Sciatic nerve (tissue), 2 donors: ENCODE results near the gene CXCL5. TPM values are rescaled to one million over a fixed set of nuclear protein-coding genes. Genes with fewer than 3 reads are reported as not detected.
A peak's percentile ranks its signal among the peaks of the same experiment; 100 is the strongest.
"Not testable (repeated sequence)": the region's sequence is repeated elsewhere in the genome, so short reads cannot be mapped to it uniquely, and the experiment has no call there.

Source experiments
- ATAC-seq: fragments of 200-7000 bp; cut with Tn5 transposase; one replicate; pipeline ENCODE4 v1.9.1; 2020; ENCODE audit warnings: mild to moderate bottlenecking, moderate library complexity
- DNase-seq: peaks from one replicate; pipeline ENCODE4 v3.0.0-alpha.2; 2020; ENCODE audit warnings: low spot score
- intact Hi-C: fragments of 100-400 bp; cut with DNase I; formaldehyde crosslinking; loops from one replicate; pipeline ENCODE4 v1.14.2; 2022
- total RNA-seq: library from RNA; stranded (reverse); fragmentation: NEBNext Ultra II Directional; extraction: Animal tissue kit (Norgen Biotek cat#: 25700); gene quantifications from one replicate; pipeline ENCODE4 v1.2.1, GENCODE V29; 2021
- donor health status: DM: no; HTN: no; CAD: no.
- donor health status: DM: no; HTN: no; CAD: no.

CXCL5 gene
- total RNA-seq, 1 donor from 2014 or later = 3.3 TPM

- intact Hi-C loops = no loop called here
- no peak for ATAC-seq
- no peak for DNase-seq
Observed at GRCh38 chr4:73979407-73979957, 19.0 kb downstream of the CXCL5 start.

GRCh38 chr4:73978886-73979285, 19.6 kb downstream of the CXCL5 start:
- DNase-seq (no peak), ATAC-seq (no peak)
- intact Hi-C loops = no loop called here

DNA sequence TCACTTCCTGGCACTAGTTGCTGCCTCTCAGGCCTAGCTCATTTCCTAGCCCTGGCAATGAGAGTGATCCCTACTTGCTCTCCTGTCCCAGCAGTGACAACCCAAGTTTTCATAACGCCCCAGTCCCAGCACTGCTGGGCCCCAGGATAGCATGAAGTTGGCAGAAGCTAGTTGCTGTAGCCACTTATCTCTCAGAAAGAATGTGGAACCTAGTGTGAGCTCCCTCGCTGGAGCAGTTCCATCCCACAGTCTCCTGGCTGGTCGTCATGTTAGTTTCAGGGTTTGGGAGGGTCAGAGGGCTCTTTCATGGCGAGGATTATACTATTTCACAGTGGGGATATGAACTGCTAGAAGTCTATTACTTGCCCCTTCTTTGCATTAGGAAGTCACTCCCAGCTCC, 21.8 kb downstream of the CXCL5 start:
- DNase-seq = no peak
- ATAC-seq = no peak
- intact Hi-C loops = no loop called here

DNA sequence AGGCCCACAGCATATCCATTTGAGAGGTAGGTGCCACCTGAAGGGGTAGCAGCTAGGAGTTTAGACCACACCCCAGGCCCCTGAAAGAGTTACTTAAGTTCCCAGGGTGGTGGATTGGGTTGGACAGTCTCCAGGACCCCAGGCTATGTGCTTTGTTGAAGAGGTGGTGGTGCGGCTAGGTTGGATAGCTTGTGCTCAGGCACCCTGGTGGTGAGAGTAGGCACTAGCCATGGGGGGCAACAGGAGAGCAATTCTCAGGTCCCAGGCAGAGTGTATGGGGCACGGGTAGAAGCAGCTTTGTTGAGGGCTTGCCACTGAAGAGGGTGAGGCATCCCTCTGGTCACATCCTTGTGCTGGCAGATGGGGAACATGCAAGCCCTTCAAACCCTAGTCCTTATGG, 22.3 kb downstream of the CXCL5 start:
- ATAC-seq = no peak
- DNase-seq = no peak
- intact Hi-C loops = no loop called here

- no peak for DNase-seq
- intact Hi-C loops = no loop called here
- no peak for ATAC-seq
Observed at GRCh38 chr4:73974352-73974751, 24.1 kb downstream of the CXCL5 start.

- intact Hi-C loops = no loop called here
- no peak for DNase-seq
- ATAC-seq = no peak
Observed at GRCh38 chr4:73970945-73971344, 27.5 kb downstream of the CXCL5 start.

DNA sequence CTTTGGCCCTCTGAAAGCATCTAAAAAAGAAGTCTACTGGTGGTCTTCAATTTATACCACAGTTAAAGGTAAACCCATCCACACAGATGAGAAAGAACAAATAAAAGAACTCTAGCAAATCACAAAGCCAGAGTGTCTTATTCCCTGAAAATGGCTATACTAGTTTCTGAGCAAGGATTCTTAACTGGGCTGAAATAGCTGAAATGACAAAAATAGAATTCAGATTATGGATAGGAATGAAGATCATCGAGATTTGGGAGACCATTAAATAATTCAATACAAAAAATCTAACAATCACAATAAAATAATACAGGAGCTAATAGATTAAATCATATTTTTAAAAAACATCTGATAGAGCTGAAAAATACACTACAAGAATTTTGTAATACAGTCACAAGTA, 28.5 kb downstream of the CXCL5 start:
- DNase-seq = no peak
- intact Hi-C loops = no loop called here
- no peak for ATAC-seq

DNA sequence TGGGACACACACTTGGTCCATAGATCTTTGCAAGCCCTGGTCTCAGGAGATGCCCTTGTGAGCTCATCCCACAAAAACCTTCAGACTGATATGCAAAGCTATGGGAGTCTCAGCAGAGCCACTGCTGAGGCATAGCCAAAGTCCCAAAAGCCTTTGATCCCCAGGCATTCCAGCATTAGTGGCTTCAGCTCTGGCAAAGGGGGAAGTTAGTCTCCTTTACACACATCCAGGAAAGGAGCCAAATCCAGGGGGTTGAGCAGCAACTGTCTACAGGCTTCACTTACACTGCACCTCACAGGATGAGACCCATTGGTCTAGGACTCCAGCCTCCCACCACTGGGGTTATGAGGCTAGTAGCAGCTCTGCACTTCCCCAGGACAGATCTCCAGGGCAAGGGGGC, 30.6 kb downstream of the CXCL5 start:
- ATAC-seq (no peak), DNase-seq (no peak)
- intact Hi-C loops = no loop called here

DNA sequence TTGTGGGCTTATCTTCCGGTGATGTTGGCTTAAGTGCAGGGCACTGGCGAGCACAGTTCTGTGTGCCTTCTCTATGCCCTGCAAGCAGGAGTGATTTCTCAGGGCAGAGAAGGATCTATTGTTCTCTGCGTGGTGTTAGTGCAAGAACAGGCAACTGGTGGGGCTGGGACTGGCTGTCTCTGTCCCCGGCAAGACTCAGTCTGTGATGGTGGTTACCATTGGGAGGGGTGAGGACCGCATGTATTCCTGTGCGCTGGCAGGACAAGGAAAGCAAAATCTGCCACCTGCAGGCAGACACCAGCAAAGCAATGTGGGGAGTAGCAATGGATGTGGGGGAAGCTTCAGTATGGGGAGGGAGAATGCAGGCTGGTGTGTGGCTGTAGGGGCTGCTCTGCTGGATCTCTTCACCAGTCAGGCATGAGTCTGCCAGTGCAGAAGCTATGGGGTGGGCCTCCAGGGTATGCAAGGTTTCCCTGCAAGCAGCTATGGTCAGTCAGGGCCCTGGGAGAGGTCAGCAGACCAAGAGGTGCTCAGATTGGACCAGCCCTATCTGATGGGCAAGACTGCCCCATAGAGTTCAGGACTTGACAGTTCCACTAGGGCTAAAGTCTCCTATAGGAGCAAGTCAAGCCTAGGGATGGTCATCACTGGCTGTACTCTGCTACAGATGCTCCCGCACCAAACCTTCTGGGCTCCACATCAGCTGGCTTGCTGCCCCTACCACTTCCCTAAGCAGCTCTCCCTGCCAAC, 33.4 kb downstream of the CXCL5 start:
- DNase-seq (no peak), ATAC-seq (peak; percentile 20)
- intact Hi-C loops = no loop called here

- intact Hi-C loops = no loop called here
- no peak for DNase-seq
- ATAC-seq = no peak
Observed at GRCh38 chr4:73962724-73963123, 35.8 kb downstream of the CXCL5 start.

DNA sequence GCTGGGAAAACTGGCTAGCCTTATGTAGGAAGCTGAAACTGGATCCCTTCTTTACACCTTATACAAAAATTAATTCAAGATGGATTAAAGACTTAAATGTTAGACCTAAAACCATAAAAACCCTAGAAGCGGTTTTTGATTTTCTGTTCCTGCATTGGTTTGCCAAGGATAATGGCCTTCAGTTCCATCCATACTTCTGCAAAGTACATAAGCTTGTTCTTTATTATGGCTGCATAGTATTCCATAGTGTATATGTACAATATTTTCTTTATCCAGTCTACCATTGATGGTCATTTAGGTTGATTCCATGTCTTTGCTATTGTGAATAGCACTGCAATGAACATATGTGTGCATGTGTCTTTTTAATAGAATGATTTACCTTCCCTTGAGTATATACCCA, 39.4 kb downstream of the CXCL5 start:
- intact Hi-C loops, ATAC-seq, DNase-seq: not testable (repeated sequence)

GRCh38 chr4:73952352-73952751, 46.1 kb downstream of the CXCL5 start:
- DNase-seq = no peak
- intact Hi-C loops = no loop called here
- ATAC-seq = no peak

DNA sequence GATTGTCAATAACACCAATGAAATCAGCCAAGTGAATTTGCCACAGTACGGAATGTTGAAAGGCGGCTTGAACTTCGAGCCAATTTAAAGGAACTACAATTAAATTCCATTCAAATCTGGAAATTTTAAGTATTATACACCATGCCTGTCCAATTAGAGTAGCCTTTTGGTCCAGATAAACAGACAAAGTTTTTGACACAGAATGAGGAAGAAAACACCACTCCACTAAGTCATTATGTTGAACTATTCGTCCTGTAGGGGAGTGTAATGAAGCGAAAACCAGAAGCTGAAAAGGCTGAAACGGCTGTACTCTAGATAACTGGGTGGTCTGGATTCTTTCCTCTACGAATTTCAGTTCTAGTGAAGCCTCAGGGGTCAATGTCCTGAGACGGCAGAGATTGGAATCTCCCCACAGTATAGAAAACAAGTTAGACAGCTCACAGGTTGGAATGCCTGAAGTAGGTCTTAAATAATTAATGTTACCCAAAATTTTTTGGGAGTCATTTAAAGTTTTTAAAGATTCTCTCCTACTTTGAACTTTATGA, 48.0 kb downstream of the CXCL5 start:
- DNase-seq, ATAC-seq, intact Hi-C loops: not testable (repeated sequence)

- DNase-seq (no peak), ATAC-seq (no peak)
- intact Hi-C loops = no loop called here
Observed at GRCh38 chr4:73948990-73949706, 49.3 kb downstream of the CXCL5 start.

DNA sequence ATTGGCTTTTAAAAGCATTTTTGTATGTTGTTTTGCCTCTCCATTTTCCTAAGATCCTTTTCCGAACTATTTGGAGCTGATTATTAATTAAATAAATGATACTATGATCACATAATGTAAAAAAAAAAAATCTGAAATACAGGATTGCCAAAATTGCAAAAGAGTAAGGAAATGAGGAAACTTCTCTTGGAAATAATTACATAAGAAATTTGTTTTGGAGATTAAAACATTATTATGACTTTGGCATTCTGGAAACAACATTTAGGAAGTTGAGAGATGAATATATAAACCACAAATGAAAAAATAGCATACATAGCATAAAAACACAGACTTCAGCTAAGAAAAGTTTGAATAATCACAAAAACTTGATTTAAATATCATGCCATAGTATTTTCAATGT, 50.2 kb downstream of the CXCL5 start:
- intact Hi-C loops = no loop called here
- no peak for ATAC-seq

DNA sequence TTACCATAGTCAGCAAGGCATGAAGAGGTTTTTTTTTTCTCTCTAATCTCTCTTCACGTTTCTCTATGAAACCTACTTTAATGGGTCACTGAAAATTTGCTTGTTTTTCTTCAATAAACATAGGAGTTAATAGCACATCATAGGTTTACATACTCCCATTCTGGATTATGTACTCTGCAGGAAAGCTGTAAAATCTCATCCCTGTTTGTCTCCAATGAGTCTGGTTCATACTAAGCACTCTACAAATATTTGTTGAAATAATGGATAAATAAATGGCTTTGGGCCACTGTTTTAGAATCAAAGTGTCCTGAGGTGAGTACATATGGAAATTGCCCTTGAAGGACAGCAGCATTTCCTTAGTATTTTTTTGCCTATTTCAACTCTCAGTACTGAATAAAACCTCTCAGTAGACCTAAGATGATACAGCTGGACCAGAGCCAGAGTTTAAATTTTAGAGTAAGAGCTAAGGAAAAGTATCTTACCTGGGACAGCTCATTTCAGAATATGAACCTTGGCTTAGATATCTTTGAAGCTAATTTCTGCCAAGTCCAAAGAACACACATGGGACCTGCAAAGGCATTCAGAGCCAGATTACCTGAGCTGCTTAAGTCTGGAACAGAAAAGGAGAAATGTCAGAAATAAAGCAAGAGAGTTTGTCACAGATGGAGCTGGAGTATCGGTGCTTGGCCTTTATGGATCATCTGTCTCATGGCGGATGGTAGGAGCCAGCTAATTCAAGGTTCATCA, 51.1 kb downstream of the CXCL5 start:
- DNase-seq (no peak), ATAC-seq (no peak)
- intact Hi-C loops = no loop called here

More for the DNA sequence above, 50.2 kb downstream of the CXCL5 start:
- DNase-seq = no peak

DNA sequence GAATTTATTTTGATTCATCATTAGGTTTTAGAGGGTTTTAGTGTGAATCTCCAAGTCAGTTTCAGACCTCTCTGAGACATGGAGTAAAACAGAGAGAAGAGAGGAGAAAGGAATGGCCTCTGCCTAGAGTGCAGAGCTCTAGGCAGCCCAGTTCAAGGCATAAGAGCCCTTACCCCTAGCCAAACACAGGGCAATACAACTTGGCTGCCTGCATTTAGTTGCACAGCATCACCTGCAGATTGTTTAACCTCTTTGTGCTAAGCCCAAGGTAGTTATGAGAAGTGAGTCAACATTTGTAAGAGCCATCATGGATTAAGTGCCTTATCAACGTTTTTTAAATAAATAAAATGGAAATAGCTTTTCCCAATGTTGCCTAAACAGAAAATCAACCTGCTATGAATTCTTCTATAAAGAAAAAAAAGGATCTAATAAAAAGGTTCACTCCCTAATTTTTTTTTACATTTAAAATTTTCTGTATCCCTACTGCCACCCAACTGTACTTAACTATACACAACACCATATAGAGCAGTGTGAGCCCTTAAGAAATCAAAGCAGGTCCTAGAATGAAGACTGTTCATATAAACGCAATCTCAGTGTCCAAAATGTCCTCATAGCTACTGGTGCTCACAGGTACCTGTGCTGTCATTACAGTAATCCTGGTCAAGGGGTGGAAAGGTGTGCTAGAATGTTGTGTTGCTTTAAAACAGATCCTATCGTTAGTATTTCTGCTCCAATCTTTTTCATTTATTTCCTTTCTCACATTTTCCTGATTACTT, 52.6 kb downstream of the CXCL5 start:
- intact Hi-C loops = no loop called here
- no peak for ATAC-seq
- no peak for DNase-seq
